Measurements from ENCODE around the gene ENG.

DNA sequence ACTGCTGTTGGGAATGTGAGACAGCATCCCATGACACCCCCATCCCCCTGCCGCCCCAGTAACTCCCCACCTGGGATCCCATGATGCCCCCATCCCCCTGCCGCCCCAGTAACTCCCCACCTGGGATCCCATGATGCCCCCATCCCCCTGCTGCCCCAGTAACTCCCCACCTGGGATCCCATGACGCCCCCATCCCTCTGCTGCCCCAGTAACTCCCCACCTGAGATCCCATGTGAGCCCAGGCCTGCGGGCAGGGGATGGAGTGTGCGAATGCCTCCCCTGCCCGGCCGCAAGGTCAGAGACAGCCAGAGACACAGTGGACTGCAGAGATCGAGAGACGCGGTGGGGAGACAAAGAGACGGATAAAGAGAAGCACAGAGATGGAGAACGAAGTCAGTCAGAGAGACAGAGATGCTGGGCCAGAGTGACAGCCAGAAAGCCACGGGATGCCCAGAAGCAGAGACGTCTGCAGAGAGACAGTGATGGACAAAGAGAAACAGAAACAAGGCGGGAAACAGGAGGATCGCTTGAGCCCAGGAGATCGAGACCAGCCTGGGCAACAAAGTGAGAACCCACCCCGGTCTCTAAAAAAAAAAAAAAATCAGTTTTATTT is 77.0 kb downstream of the ENG start:
- TF ChIP-seq, protein P1, sequence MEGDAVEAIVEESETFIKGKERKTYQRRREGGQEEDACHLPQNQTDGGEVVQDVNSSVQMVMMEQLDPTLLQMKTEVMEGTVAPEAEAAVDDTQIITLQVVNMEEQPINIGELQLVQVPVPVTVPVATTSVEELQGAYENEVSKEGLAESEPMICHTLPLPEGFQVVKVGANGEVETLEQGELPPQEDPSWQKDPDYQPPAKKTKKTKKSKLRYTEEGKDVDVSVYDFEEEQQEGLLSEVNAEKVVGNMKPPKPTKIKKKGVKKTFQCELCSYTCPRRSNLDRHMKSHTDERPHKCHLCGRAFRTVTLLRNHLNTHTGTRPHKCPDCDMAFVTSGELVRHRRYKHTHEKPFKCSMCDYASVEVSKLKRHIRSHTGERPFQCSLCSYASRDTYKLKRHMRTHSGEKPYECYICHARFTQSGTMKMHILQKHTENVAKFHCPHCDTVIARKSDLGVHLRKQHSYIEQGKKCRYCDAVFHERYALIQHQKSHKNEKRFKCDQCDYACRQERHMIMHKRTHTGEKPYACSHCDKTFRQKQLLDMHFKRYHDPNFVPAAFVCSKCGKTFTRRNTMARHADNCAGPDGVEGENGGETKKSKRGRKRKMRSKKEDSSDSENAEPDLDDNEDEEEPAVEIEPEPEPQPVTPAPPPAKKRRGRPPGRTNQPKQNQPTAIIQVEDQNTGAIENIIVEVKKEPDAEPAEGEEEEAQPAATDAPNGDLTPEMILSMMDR (IDR thresholded peaks at IDR 0.05), result no peak
- TF ChIP-seq POLR2A (IDR thresholded peaks at IDR 0.05), result no peak

Measured in esophagus squamous epithelium (tissue), 4 donors.